Activated T-cell treated with anti-CD3 and anti-CD28 coated beads, Interleukin-2, amount 50 U/mL, for 24 hours (primary cell): ENCODE data around the gene TMEM178B.

ENCODE experiments used
- DNase-seq: peaks from one replicate; pipeline ENCODE4 v3.0.0-alpha.2; 2020
- H3K27ac Mint-ChIP-seq: 2 replicates; pipeline ENCODE4 v1.8.0; 2020; ENCODE audit warnings: mild to moderate bottlenecking, mixed read lengths
- H3K27me3 Mint-ChIP-seq: 2 replicates; pipeline ENCODE4 v1.8.0; 2020; ENCODE audit warnings: mixed read lengths
- H3K36me3 Mint-ChIP-seq: 2 replicates; pipeline ENCODE4 v1.8.0; 2020; ENCODE audit warnings: low read depth, mixed read lengths
- H3K4me1 Mint-ChIP-seq: 2 replicates; pipeline ENCODE4 v1.8.0; 2020; ENCODE audit warnings: low read depth, mixed read lengths
- H3K4me3 Mint-ChIP-seq: 2 replicates; pipeline ENCODE4 v1.8.0; 2020; ENCODE audit warnings: mild to moderate bottlenecking, moderate library complexity, mixed read lengths
- H3K9me3 Mint-ChIP-seq: 2 replicates; pipeline ENCODE4 v1.8.0; 2020; ENCODE audit warnings: mixed read lengths

TMEM178B gene

DNA sequence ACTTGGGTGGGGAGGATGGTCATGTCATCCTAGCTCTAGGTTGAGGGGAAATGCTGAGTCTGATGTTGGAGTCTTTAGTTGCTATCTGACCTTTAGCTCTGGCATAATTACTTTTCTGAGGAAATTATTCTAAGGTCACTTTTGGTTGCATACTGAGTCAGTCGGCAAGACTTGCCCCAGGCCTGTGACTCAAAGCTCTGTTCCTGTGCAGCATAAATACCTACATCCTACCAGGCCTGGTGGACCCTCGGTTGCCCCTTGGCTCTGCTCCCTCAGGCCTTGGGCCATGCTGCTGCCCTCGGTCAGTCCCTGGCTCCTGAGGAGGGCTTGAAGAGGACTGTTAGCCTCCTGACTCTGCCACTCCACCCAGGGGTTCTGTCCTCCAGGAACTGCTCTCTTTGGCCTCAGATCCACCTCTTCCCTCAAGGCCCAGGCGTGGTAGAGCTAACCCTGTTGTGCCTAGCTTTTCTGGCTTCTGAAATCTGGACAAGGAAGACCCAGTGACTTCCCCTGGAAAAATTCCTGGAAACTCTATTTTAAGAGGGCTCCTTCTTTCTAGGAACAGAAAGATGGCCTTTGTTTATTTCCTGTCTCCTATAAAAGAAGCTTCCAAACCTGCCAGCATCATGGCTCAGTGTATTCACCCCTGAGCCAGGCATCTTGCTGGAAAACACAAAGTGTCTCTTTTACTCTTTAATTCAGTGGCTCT is 71.2 kb downstream of the TMEM178B start:
- Mint-ChIP-seq H3K4me3 (no peak overlapping the region), H3K27me3 (no peaks in the 10 kb centered on the region), H3K4me1 (no peaks in the 10 kb centered on the region), H3K36me3 (no peaks in the 10 kb centered on the region), H3K27ac (no peak overlapping the region), H3K9me3 (peaks cover 7% of the 10 kb centered on the region)
- no peak for DNase-seq

DNA sequence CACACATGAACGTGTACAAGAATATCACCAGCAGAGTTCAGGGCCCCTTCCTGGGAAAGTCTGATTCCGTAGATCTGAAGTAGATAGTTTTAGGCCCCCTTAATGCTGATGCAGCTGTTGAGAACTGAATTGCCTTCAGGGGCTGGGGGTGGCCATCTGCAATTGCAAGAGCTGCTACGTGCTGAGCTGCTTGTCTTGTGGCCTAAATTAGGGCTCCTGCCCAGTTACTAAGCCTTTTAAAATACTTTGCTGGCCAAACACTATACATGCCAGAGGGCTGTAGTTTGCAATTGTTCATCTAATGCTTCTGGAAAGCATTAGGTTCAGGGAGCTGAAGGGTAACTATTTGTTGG is 71.7 kb downstream of the TMEM178B start:
- no peak for DNase-seq
- no peaks in the 10 kb centered on the region for H3K27me3 Mint-ChIP-seq
- peaks cover 7% of the 10 kb centered on the region for H3K9me3 Mint-ChIP-seq
- H3K4me3 Mint-ChIP-seq: no peak overlapping the region
- H3K36me3 Mint-ChIP-seq: no peaks in the 10 kb centered on the region
- H3K4me1 Mint-ChIP-seq: no peaks in the 10 kb centered on the region
- H3K27ac Mint-ChIP-seq: no peak overlapping the region

DNA sequence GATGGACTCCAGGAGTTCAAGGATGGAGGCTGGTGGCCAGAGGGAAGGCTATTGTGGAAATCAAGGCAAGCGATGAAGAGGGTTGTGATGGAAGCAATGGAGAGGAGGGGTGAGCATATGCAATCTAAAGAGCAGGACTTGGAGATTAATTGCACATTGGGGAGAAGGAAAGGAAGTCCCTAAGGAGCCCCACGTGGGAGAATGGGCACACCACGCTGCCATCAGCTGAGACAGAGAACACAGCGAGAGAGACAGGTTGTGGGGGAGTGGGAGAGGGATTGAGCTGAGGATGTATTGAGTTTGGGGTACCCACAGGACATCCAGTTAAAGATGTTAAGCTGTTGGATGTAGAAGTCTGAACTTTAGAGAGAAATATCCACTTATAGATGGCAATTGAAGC is 73.6 kb downstream of the TMEM178B start:
- no peak for DNase-seq
- Mint-ChIP-seq H3K27ac (no peak overlapping the region), H3K27me3 (no peaks in the 10 kb centered on the region), H3K4me1 (no peaks in the 10 kb centered on the region), H3K9me3 (peaks cover 7% of the 10 kb centered on the region), H3K4me3 (no peak overlapping the region), H3K36me3 (no peaks in the 10 kb centered on the region)

DNA sequence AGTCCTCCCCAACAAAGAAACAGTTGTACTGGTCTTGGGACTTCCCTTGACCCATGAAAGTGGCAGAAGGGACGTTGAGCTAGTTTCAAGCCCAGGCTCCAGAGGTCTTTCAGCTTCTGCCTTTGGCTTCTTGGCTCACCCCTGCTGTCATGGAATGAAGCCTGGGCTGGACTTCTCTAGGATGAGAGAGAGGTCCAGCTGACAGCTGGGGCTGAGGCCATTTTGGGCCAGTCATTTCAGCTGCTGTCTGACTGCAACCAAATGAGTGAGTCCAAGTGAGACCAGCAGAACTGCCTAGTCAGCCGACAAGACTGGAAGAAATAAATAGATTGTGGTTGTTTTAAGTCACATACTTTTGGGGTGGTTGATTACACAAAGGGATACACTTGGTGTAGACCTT is 76.6 kb downstream of the TMEM178B start:
- Mint-ChIP-seq H3K36me3 (no peaks in the 10 kb centered on the region), H3K27ac (no peak overlapping the region), H3K4me3 (no peak overlapping the region), H3K27me3 (no peaks in the 10 kb centered on the region), H3K4me1 (no peaks in the 10 kb centered on the region), H3K9me3 (no peaks in the 10 kb centered on the region)
- DNase-seq: no peak

DNA sequence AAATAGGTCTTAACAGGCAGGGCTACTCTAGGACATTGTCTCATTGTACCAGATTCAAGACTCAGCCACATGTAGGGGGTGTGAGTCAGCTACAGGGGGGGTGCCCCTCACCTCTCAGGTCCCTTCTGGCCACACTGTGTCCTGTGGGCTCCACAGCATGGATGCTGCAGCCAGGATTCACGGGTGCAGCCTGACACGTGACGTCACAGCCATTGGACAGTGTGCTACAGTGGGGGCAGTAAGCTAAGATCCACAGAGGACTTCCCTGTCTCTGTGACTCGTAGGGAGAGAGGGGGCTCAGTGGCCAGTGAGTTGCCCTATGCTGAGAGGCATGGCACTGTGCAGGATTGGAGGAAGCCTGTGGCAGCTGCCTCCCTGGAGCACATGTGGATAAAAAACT is 77.9 kb downstream of the TMEM178B start:
- Mint-ChIP-seq H3K27me3 (no peaks in the 10 kb centered on the region), H3K4me3 (no peak overlapping the region), H3K4me1 (no peaks in the 10 kb centered on the region), H3K36me3 (no peaks in the 10 kb centered on the region), H3K9me3 (no peaks in the 10 kb centered on the region), H3K27ac (no peak overlapping the region)
- no peak for DNase-seq

DNA sequence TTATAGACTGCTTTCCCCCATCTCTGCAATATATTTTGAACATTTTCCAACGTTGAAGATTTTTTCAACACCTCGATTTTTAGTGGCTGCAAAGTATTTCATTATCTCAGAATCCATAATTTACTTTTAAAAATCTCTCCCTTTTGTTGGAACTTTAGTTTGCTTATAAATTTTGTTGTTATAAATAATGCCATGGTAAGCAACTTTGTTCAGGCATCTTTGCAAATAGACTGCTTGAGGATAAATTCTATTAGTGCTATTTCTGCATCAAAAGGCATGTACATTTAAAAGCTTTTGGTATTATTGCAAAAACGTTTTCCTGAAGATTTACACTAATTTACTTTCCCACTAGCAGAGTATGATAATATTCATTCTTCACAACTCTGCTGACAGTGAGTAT is 79.4 kb downstream of the TMEM178B start:
- H3K9me3 Mint-ChIP-seq: no peaks in the 10 kb centered on the region
- H3K27me3 Mint-ChIP-seq: peaks cover 3% of the 10 kb centered on the region
- no peaks in the 10 kb centered on the region for H3K36me3 Mint-ChIP-seq
- no peak overlapping the region for H3K4me3 Mint-ChIP-seq
- H3K27ac Mint-ChIP-seq: no peak overlapping the region
- DNase-seq: no peak
- no peaks in the 10 kb centered on the region for H3K4me1 Mint-ChIP-seq

DNA sequence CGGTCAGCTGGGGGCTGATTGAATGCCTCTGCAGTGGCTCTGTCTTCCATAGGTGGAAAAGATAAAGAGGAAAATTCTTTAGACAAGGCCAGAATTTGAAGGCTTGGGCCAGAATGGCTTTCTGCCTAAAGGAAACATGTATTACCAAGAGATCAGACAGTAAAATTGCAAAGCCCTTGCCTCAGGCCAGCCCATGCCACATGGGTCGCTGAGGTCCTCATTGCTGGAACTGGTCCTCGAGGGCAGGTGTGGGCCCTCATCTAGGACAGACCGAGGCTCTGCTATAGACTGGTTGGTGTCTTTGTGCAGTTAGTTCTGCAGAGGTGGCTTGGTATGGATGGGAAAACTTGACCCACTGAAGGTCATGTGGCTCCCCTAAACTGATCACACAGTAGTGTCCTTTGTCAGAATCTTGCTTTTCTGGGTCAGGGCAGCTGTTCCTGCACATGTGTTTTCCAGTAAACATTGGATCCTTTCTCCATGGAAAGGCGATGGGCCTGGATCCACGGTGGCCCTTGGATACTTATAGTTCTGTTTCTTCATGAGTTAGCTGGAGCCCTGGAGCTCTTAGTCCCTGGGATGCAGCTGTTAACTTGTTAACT is 80.4 kb downstream of the TMEM178B start:
- Mint-ChIP-seq H3K9me3 (no peaks in the 10 kb centered on the region), H3K27ac (no peak overlapping the region), H3K4me1 (no peaks in the 10 kb centered on the region), H3K4me3 (no peak overlapping the region), H3K36me3 (no peaks in the 10 kb centered on the region), H3K27me3 (peaks cover 5% of the 10 kb centered on the region)
- DNase-seq: no peak

DNA sequence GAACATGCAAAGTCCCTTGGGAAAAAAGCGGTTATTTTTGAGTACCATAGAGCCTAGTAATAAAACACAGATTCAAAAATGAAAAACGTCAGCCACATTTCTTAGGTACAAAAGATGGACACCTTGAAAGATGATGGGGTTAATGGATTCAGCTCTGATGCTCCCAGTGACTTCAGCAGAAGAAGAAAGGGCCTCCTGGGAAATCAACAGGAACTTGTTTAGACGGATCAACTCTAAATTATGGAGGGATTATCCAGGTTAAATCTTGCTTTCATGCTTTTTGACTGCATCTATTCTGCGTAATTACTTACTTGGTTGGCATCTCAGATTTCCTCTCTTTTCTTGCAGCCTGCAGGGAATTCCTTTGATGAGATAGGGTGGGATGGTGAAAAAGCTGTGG is 82.5 kb downstream of the TMEM178B start:
- Mint-ChIP-seq H3K9me3 (no peaks in the 10 kb centered on the region), H3K36me3 (no peaks in the 10 kb centered on the region), H3K4me3 (no peak overlapping the region)

DNA sequence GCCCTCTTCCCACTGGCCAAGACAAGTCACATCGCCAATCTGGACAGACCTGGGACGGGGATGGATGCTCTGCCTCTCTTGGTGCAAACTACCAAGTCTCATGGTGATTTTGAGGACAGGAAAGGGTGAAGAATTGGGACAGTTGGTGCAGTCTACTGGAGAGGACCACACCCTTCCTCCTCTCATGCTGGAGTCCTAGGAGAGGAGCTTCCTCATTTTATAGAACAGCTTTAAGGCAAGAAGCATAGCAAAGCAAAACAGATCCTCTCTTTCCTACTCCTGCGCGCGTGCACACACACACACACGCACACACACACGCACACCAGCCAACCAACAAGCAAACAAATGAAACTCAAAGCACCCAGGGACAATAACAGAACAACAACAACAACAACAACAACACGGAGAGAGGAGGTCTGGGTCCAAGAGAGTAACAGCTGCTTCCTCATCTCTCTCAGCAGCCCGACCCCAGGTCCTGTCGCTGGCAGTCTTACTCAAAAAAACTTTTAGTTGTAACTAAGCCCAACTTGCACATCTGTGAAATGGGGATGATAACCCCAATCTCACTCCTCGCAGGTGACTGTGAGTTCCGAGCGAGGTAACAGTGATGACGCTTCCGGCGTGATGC is 83.4 kb downstream of the TMEM178B start:
- Mint-ChIP-seq H3K4me3 (no peak overlapping the region), H3K9me3 (no peaks in the 10 kb centered on the region), H3K4me1 (no peaks in the 10 kb centered on the region), H3K36me3 (no peaks in the 10 kb centered on the region), H3K27me3 (peaks cover 10% of the 10 kb centered on the region), H3K27ac (no peak overlapping the region)
- no peak for DNase-seq

More for the DNA sequence above, 82.5 kb downstream of the TMEM178B start:
- Mint-ChIP-seq H3K4me1 (no peaks in the 10 kb centered on the region), H3K27ac (no peak overlapping the region), H3K27me3 (peaks cover 6% of the 10 kb centered on the region)
- no peak for DNase-seq

DNA sequence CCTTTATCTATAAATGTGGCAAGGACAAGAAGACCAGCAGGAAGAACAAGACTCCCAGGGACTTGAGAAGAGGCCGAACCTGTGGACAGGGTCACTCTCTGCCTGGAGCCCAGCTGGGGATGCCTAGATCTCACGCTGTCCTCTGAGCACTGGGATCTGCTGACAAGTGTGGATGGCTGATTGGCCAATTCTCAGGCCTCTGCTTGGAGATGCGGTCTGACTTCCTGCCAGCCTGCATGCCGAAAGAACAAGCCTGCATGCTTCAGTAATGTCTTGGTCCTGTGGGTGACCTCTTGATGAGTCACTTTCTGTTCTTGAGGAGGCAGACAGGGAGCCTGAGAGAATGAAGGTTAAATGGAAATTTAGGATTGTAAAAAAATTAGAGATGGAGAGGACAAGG is 84.7 kb downstream of the TMEM178B start:
- DNase-seq: no peak
- Mint-ChIP-seq H3K4me1 (no peaks in the 10 kb centered on the region), H3K36me3 (no peaks in the 10 kb centered on the region), H3K27ac (no peak overlapping the region), H3K27me3 (peaks cover 10% of the 10 kb centered on the region), H3K9me3 (no peaks in the 10 kb centered on the region), H3K4me3 (no peak overlapping the region)

DNA sequence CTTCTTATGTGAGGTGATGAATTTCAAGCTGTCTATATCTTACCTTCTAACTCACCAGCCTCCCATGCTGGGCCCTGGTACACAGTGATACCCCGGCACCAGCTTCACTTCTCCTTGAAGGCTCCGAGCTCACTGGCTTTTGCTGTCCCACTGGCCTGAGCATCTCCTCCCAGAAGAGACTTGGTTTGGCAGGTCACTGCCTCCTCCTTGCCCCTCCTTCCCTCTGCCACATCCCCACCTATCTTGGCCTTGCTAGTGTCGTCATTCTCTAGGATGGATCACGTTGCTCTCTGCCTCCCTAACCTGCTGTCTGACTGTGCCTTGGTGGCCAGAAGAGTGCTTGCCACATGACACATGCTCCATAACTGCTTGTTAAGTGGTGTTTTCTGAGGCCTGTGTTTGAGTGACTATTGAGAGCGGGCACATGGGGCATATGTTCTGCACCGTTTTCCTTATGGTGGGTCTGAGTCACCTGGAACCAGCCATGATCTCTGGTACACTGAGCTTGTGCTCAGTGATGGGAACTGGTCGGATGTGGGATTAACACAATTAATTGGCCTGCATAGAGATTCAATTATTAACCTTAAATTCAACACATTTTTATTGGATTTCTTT is 86.5 kb downstream of the TMEM178B start:
- DNase-seq: no peak
- Mint-ChIP-seq H3K27ac (no peak overlapping the region), H3K4me1 (no peaks in the 10 kb centered on the region), H3K27me3 (peaks cover 14% of the 10 kb centered on the region), H3K36me3 (no peaks in the 10 kb centered on the region), H3K9me3 (no peaks in the 10 kb centered on the region), H3K4me3 (no peak overlapping the region)

DNA sequence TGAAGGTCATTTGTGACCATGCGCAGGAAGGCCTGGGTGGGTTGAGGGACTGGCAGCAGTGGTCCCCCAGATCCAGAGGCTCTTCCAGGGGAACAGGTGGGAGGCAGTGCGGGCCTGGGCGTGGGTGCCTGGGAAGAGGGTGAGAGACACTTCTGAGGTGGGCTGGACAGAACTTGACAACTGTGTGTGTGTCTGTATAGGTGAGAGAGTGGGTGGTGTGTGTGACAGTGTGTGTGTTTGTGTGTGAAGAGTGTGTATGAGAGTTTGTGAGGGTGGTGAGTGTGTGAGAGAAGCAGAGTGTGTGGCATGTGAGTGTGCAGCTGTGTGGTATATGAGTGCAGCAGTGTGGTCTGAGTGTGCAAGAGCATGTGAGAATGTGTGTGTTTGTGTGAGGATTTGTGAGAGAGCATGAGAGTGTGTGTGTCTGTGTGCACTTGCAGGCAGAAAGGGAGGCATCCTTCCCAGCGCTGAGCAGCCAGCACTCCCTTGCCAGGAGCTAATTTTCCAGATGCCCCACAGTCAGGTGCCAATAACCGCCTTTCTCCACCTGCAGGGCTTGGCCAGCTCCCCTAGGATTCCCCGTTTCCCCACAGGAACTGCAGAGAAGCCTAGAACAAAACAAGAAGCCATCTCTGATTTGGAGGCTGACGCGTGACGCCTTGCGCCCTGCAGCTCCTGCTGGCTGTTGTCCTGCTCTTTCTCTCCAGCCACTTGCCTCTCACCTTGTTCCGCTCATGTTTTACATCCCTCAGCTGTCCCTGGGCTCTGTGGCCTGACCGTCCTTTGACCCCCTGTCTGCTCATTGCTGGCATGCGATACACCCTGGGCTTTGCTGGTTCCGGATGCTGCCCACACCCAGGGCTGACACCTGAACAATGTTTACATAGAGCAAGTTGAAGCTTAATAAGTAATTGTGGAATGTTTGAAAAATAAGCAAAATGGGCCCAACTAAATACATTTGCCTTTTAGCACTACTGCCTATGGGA is 88.0 kb downstream of the TMEM178B start:
- no peak overlapping the region for H3K4me3 Mint-ChIP-seq
- DNase-seq: no peak

DNA sequence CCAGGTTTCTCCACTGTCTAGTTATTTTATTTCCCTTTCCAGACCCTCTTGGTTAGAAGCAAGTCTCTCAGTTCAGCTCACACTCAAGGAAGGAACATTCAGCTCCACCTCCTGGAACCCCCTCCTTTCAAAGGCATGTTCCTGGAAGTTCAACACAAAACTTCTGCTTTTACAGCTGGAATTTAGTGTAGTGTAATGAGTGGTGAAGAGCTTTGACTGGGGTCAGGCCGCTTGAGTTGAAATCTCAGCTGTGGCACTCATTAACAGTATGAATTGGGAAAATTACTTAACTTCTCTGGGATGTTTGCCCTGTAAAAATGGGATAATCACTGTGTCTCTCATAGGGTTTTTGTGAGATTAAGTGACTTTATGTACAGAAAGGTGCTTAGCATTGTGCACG is 91.7 kb downstream of the TMEM178B start:
- no peaks in the 10 kb centered on the region for H3K4me1 Mint-ChIP-seq
- no peak for DNase-seq
- H3K4me3 Mint-ChIP-seq: no peak overlapping the region
- peaks cover 19% of the 10 kb centered on the region for H3K27me3 Mint-ChIP-seq
- H3K27ac Mint-ChIP-seq: no peak overlapping the region
- no peaks in the 10 kb centered on the region for H3K9me3 Mint-ChIP-seq
- H3K36me3 Mint-ChIP-seq: no peaks in the 10 kb centered on the region

More for the DNA sequence above, 88.0 kb downstream of the TMEM178B start:
- H3K4me1 Mint-ChIP-seq: no peaks in the 10 kb centered on the region
- no peaks in the 10 kb centered on the region for H3K36me3 Mint-ChIP-seq
- H3K27me3 Mint-ChIP-seq: peaks cover 15% of the 10 kb centered on the region
- H3K27ac Mint-ChIP-seq: no peak overlapping the region
- no peaks in the 10 kb centered on the region for H3K9me3 Mint-ChIP-seq

DNA sequence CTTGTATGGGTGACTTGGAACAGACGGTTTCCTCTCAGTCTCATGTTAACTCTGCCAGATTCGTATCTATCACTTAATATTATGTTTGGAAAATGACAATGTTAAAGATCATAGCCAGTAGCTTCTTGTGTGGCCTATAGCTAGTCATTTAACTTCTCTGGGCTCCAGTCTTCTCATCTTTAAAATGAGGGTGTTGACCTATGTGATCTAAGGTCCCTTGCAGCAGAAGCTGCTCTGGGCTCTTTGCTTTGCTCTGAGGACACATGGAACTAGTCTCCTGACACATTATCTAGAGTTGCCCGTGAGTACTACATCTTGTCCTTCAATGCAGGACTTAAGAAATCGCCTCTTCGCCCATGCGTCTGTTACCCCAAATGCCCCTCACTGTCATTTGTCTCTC is 93.1 kb downstream of the TMEM178B start:
- H3K4me1 Mint-ChIP-seq: no peaks in the 10 kb centered on the region
- H3K27ac Mint-ChIP-seq: no peak overlapping the region
- DNase-seq: no peak
- H3K4me3 Mint-ChIP-seq: no peak overlapping the region
- no peaks in the 10 kb centered on the region for H3K9me3 Mint-ChIP-seq
- peaks cover 16% of the 10 kb centered on the region for H3K27me3 Mint-ChIP-seq
- no peaks in the 10 kb centered on the region for H3K36me3 Mint-ChIP-seq
